ENCODE results near the gene FEN1.

The FEN1 gene

DNA sequence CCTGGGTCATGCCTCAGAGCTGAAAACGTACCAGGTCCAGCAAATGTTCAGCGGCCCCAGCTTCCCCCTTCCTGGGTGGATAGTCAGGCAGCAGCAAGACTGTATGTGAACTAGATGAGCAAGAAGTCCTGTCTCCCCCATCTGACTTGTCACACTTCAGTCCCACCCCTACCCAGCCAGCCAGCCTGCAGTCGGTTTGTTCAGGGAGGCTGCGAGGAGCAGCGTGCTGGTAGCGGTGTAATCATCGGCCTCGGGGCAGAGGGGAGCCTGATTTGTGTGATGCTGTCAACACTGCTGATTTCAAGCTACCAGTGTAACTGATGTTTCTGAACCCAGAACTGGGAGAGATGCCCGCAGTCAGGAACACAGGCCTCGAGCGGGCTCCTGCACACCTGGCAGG lies 9.9 kb upstream of the FEN1 start:
- H3K79me2 ChIP-seq (ENCODE audit: control insufficient read depth, insufficient read depth, low read length, poor library complexity) = peaks cover 2% of the 10 kb centered on the region
- H2AK5ac ChIP-seq (ENCODE audit: low read length) = no peak overlapping the region
- no peak overlapping the region for H3K27ac ChIP-seq (ENCODE audit: low read depth, low read length)
- H3K4me3 ChIP-seq (ENCODE audit: low read depth, low read length) = no peak overlapping the region
- H3K4me1 ChIP-seq (ENCODE audit: control insufficient read depth in 1 of 2, insufficient read depth in 2 of 2, low read length in 2 of 2) = peaks cover 25 to 34% of the 10 kb centered on the region in 2 experiments
- H3K4me2 ChIP-seq (ENCODE audit: low read length) = no peak overlapping the region
- no peak overlapping the region for H2AFZ ChIP-seq (ENCODE audit: insufficient read depth, low read length, poor library complexity)
- no peak overlapping the region for H3K4ac ChIP-seq (ENCODE audit: low read depth, low read length)
- no peak overlapping the region for H3K23ac ChIP-seq (ENCODE audit: low read length)
- peak; percentile 87 to 92 for DNase-seq
- peaks cover 7% of the 10 kb centered on the region for H3K9me3 ChIP-seq (ENCODE audit: insufficient read depth, low read depth, low read length)
- no peaks in the 10 kb centered on the region for H3K27me3 ChIP-seq (ENCODE audit: insufficient read depth, low read length)
- H3K36me3 ChIP-seq (ENCODE audit: control insufficient read depth in 1 of 2, insufficient read depth in 2 of 2, low read length in 2 of 2) = peaks cover 45 to 51% of the 10 kb centered on the region in 2 experiments
- H4K91ac ChIP-seq (ENCODE audit: low read depth, low read length) = no peak overlapping the region
- no peaks in the 10 kb centered on the region for H3K79me1 ChIP-seq (ENCODE audit: low read length)
- no peak overlapping the region for H2BK120ac ChIP-seq (ENCODE audit: insufficient read depth, low read length, poor library complexity)
- no CpG with 5 or more reads among the region's 11 CpGs for WGBS (ENCODE audit: extremely low coverage, insufficient coverage, insufficient read length)
- H4K12ac ChIP-seq (ENCODE audit: low read depth, low read length) = no peak overlapping the region
- no peak overlapping the region for H3K14ac ChIP-seq (ENCODE audit: low read length)
- H3K9ac ChIP-seq (ENCODE audit: low read length) = no peak overlapping the region
- no peak overlapping the region for H2BK5ac ChIP-seq (ENCODE audit: low read depth, low read length, poor library complexity)
- no peak overlapping the region for H4K8ac ChIP-seq (ENCODE audit: low read depth, low read length)
- no peak overlapping the region for H2BK12ac ChIP-seq (ENCODE audit: low read length)
- no peak overlapping the region for H3K18ac ChIP-seq (ENCODE audit: low read length)

DNA sequence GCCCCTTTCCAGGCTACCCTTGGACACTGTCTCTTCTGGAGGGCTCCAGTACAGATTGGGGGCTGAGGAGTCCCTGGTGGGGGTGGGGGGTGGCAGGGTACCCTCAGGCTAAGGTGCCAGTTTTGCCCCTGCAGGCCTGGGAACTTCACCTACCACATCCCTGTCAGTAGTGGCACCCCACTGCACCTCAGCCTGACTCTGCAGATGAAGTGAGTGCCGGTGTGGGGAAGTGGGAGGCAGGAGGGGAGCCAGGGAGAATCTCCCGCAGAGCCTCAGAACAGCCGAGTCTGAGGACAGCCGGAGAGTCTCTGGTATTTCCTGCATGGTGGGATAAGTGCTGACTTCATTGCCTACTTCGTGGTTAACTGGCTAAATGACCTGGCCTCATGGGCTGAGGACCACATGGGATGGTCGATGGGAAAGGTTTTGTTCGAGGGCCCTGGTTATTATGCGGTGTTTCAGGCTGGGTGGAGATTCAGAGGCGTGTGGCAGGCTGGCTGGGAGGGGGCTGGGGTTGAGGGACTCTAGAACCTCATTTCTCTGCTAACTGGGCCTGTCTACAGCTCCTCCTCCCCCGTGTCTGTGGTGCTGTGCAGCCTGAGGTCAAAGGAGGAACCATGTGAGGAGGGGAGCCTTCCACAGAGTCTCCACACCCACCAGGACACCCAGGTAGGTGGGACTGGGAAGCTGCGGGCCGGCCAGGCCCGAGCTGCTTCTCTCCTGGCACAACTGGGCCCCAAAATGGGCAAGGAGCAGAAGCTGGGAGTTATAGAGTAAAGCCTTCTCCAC lies 8.8 kb upstream of the FEN1 start:
- Histone ChIP-seq H4K8ac (ENCODE audit: low read depth, low read length) (no peak overlapping the region), H4K91ac (ENCODE audit: low read depth, low read length) (peak overlapping the region; percentile 17), H3K9me3 (ENCODE audit: insufficient read depth, low read depth, low read length) (peaks cover 7% of the 10 kb centered on the region), H3K14ac (ENCODE audit: low read length) (no peak overlapping the region), H2AFZ (ENCODE audit: insufficient read depth, low read length, poor library complexity) (no peak overlapping the region), H3K79me2 (ENCODE audit: control insufficient read depth, insufficient read depth, low read length, poor library complexity) (peaks cover 2% of the 10 kb centered on the region), H3K4ac (ENCODE audit: low read depth, low read length) (no peak overlapping the region), H3K36me3 (ENCODE audit: control insufficient read depth in 1 of 2, insufficient read depth in 2 of 2, low read length in 2 of 2) (peaks cover 50 to 54% of the 10 kb centered on the region in 2 experiments), H2BK120ac (ENCODE audit: insufficient read depth, low read length, poor library complexity) (peak overlapping the region; percentile 25), H3K27me3 (ENCODE audit: insufficient read depth, low read length) (no peaks in the 10 kb centered on the region), H3K18ac (ENCODE audit: low read length) (peak overlapping the region; percentile 13), H3K4me1 (ENCODE audit: control insufficient read depth in 1 of 2, insufficient read depth in 2 of 2, low read length in 2 of 2) (peaks cover 25 to 34% of the 10 kb centered on the region in 2 experiments), H2AK5ac (ENCODE audit: low read length) (peak overlapping the region; percentile 6), H3K27ac (ENCODE audit: low read depth, low read length) (peak overlapping the region; percentile 7), H4K12ac (ENCODE audit: low read depth, low read length) (no peak overlapping the region), H2BK12ac (ENCODE audit: low read length) (no peak overlapping the region), H3K79me1 (ENCODE audit: low read length) (no peaks in the 10 kb centered on the region), H3K23ac (ENCODE audit: low read length) (no peak overlapping the region), H3K9ac (ENCODE audit: low read length) (no peak overlapping the region), H2BK5ac (ENCODE audit: low read depth, low read length, poor library complexity) (no peak overlapping the region), H3K4me2 (ENCODE audit: low read length) (no peak overlapping the region), H3K4me3 (ENCODE audit: low read depth, low read length) (no peak overlapping the region)
- DNase-seq = no peak
- no CpG with 5 or more reads among the region's 13 CpGs for WGBS (ENCODE audit: extremely low coverage, insufficient coverage, insufficient read length)

DNA sequence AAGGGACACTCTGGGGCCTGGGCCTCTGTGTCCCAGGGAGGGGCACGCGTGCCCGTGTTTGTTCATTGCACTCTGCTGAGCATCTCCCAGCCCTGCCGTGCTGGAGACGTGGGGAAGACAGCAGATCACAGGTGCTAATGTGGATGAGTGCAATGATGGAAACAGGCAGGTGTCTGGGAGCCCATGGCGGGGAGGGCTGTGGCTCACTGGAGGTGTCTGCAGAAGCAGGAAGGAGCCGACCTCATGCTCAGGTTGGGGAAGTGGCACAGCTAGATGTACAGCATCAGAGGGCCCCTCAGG lies 8.3 kb upstream of the FEN1 start:
- H2AFZ ChIP-seq (ENCODE audit: insufficient read depth, low read length, poor library complexity) = no peak overlapping the region
- H4K12ac ChIP-seq (ENCODE audit: low read depth, low read length) = no peak overlapping the region
- H3K18ac ChIP-seq (ENCODE audit: low read length) = no peak overlapping the region
- peak overlapping the region; percentile 17 for H4K91ac ChIP-seq (ENCODE audit: low read depth, low read length)
- H2AK5ac ChIP-seq (ENCODE audit: low read length) = no peak overlapping the region
- no peak overlapping the region for H4K8ac ChIP-seq (ENCODE audit: low read depth, low read length)
- no peak overlapping the region for H3K14ac ChIP-seq (ENCODE audit: low read length)
- H2BK5ac ChIP-seq (ENCODE audit: low read depth, low read length, poor library complexity) = no peak overlapping the region
- DNase-seq = no peak
- H3K36me3 ChIP-seq (ENCODE audit: control insufficient read depth in 1 of 2, insufficient read depth in 2 of 2, low read length in 2 of 2) = peaks cover 56 to 58% of the 10 kb centered on the region in 2 experiments
- no peak overlapping the region for H3K27ac ChIP-seq (ENCODE audit: low read depth, low read length)
- peaks cover 7% of the 10 kb centered on the region for H3K9me3 ChIP-seq (ENCODE audit: insufficient read depth, low read depth, low read length)
- no peak overlapping the region for H3K4ac ChIP-seq (ENCODE audit: low read depth, low read length)
- peaks cover 2% of the 10 kb centered on the region for H3K79me2 ChIP-seq (ENCODE audit: control insufficient read depth, insufficient read depth, low read length, poor library complexity)
- H3K4me2 ChIP-seq (ENCODE audit: low read length) = no peak overlapping the region
- H3K79me1 ChIP-seq (ENCODE audit: low read length) = no peaks in the 10 kb centered on the region
- no peak overlapping the region for H2BK12ac ChIP-seq (ENCODE audit: low read length)
- no peaks in the 10 kb centered on the region for H3K27me3 ChIP-seq (ENCODE audit: insufficient read depth, low read length)
- no peak overlapping the region for H2BK120ac ChIP-seq (ENCODE audit: insufficient read depth, low read length, poor library complexity)
- peaks cover 25 to 34% of the 10 kb centered on the region in 2 experiments for H3K4me1 ChIP-seq (ENCODE audit: control insufficient read depth in 1 of 2, insufficient read depth in 2 of 2, low read length in 2 of 2)
- H3K23ac ChIP-seq (ENCODE audit: low read length) = no peak overlapping the region
- H3K4me3 ChIP-seq (ENCODE audit: low read depth, low read length) = no peak overlapping the region
- WGBS (ENCODE audit: extremely low coverage, insufficient coverage, insufficient read length) = no CpG with 5 or more reads among the region's 7 CpGs
- H3K9ac ChIP-seq (ENCODE audit: low read length) = no peak overlapping the region

- no peak overlapping the region for H3K18ac ChIP-seq (ENCODE audit: low read length)
- WGBS (ENCODE audit: extremely low coverage, insufficient coverage, insufficient read length) = no CpG with 5 or more reads among the region's 11 CpGs
Observed at GRCh38 chr11:61785837-61786402, 6.8 kb upstream of the FEN1 start.

More at GRCh38 chr11:61785837-61786402, 6.8 kb upstream of the FEN1 start:
- DNase-seq = no peak
- Histone ChIP-seq H3K4me1 (ENCODE audit: control insufficient read depth in 1 of 2, insufficient read depth in 2 of 2, low read length in 2 of 2) (peaks cover 25 to 30% of the 10 kb centered on the region in 2 experiments), H4K12ac (ENCODE audit: low read depth, low read length) (no peak overlapping the region), H3K14ac (ENCODE audit: low read length) (no peak overlapping the region), H3K79me2 (ENCODE audit: control insufficient read depth, insufficient read depth, low read length, poor library complexity) (peaks cover 2% of the 10 kb centered on the region), H3K4me2 (ENCODE audit: low read length) (no peak overlapping the region), H4K91ac (ENCODE audit: low read depth, low read length) (no peak overlapping the region), H2AFZ (ENCODE audit: insufficient read depth, low read length, poor library complexity) (no peak overlapping the region), H3K4me3 (ENCODE audit: low read depth, low read length) (no peak overlapping the region), H2BK12ac (ENCODE audit: low read length) (no peak overlapping the region), H3K79me1 (ENCODE audit: low read length) (no peaks in the 10 kb centered on the region), H3K27ac (ENCODE audit: low read depth, low read length) (no peak overlapping the region), H3K4ac (ENCODE audit: low read depth, low read length) (no peak overlapping the region), H3K9ac (ENCODE audit: low read length) (no peak overlapping the region), H2BK120ac (ENCODE audit: insufficient read depth, low read length, poor library complexity) (no peak overlapping the region), H3K9me3 (ENCODE audit: insufficient read depth, low read depth, low read length) (peaks cover 1% of the 10 kb centered on the region), H2AK5ac (ENCODE audit: low read length) (no peak overlapping the region), H3K23ac (ENCODE audit: low read length) (no peak overlapping the region), H2BK5ac (ENCODE audit: low read depth, low read length, poor library complexity) (no peak overlapping the region), H3K27me3 (ENCODE audit: insufficient read depth, low read length) (no peaks in the 10 kb centered on the region), H4K8ac (ENCODE audit: low read depth, low read length) (no peak overlapping the region), H3K36me3 (ENCODE audit: control insufficient read depth in 1 of 2, insufficient read depth in 2 of 2, low read length in 2 of 2) (peaks cover 63 to 65% of the 10 kb centered on the region in 2 experiments)
